ENCODE measurements around the gene PRR16. TPM values are rescaled to one million over a fixed set of nuclear protein-coding genes. Genes with fewer than 3 reads are reported as not detected.

PRR16 gene
- total RNA-seq, 1 donor from 2014 or later = 19.6 TPM

DNA sequence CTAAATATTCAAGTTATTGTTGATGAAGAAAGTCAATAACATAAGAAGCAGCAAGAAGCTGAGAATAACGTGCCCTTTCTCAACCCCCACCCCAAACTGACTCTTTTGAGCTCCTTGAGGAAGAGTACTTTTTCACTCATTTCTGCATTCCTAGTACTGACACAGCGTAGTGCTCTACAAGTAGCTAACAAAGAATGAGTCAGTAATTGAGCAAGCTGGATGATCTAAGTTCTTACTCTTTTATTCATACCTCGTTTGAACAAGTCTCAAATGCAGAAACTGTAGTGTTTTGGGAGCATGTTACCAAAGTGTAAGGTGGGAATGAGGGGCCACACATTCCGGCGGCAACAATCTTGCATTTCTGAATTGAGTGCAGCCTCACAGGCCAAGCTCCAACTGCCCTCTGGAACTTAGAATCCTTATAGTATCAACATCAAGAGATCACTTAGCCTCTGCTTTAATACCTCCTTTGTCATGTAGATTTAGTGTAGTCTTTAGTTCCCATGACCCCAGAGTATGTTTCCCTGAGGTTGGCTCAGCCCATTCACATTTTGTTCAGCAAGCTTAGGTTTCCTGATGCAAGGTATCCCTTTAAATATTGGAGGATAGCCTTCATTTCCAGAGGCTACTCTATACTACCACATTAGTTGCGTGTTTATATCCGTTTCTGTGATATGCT, 152.0 kb downstream of the PRR16 start:
- Histone ChIP-seq H3K4me3 (no peak overlapping the region), H3K27ac (no peak overlapping the region), H3K36me3 (no peaks in the 10 kb centered on the region), H3K27me3 (no peaks in the 10 kb centered on the region), H3K9me3 (no peaks in the 10 kb centered on the region), H3K4me1 (no peaks in the 10 kb centered on the region)
- intact Hi-C loops (cut with DNase I) = no loop called here
- no peak for DNase-seq (ENCODE audit: extremely low spot score in 2 of 2)
- TF ChIP-seq POLR2A (IDR thresholded peaks at IDR 0.05) (no peak), POLR2AphosphoS5 (IDR thresholded peaks at IDR 0.05; ENCODE audit: insufficient read depth in 1 of 2, low read depth in 1 of 2) (no peak)
- TF ChIP-seq, protein P1, sequence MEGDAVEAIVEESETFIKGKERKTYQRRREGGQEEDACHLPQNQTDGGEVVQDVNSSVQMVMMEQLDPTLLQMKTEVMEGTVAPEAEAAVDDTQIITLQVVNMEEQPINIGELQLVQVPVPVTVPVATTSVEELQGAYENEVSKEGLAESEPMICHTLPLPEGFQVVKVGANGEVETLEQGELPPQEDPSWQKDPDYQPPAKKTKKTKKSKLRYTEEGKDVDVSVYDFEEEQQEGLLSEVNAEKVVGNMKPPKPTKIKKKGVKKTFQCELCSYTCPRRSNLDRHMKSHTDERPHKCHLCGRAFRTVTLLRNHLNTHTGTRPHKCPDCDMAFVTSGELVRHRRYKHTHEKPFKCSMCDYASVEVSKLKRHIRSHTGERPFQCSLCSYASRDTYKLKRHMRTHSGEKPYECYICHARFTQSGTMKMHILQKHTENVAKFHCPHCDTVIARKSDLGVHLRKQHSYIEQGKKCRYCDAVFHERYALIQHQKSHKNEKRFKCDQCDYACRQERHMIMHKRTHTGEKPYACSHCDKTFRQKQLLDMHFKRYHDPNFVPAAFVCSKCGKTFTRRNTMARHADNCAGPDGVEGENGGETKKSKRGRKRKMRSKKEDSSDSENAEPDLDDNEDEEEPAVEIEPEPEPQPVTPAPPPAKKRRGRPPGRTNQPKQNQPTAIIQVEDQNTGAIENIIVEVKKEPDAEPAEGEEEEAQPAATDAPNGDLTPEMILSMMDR (IDR thresholded peaks at IDR 0.05) = no peak

DNA sequence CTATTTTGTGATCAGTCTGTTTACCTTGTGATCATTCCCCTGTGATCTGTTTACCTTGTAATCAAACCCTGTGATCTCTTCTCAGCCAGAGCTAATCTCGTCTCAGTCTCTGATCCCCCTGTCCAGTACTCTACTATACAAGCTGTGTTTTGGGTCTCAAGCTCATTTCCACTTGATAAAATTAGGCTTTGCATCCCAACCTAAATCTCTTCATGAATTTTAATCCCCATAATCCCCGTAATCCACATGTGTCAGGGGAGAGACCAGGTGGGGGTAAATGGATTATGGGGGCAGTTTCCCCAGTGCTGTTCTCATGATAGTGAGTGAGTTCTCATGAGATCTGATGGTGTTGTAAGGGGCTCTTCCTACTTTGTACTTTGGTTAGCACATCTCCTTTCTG, 157.2 kb downstream of the PRR16 start:
- no peak overlapping the region for H3K27ac ChIP-seq
- H3K9me3 ChIP-seq = no peaks in the 10 kb centered on the region
- intact Hi-C loops (cut with DNase I) = no loop called here
- H3K4me1 ChIP-seq = no peaks in the 10 kb centered on the region
- TF ChIP-seq POLR2A (IDR thresholded peaks at IDR 0.05) = no peak
- TF ChIP-seq, protein P1 (IDR thresholded peaks at IDR 0.05) = no peak
- no peak for TF ChIP-seq POLR2AphosphoS5 (IDR thresholded peaks at IDR 0.05; ENCODE audit: insufficient read depth in 1 of 2, low read depth in 1 of 2)
- no peaks in the 10 kb centered on the region for H3K36me3 ChIP-seq
- H3K4me3 ChIP-seq = no peak overlapping the region
- no peaks in the 10 kb centered on the region for H3K27me3 ChIP-seq
- DNase-seq (ENCODE audit: extremely low spot score in 2 of 2) = no peak

DNA sequence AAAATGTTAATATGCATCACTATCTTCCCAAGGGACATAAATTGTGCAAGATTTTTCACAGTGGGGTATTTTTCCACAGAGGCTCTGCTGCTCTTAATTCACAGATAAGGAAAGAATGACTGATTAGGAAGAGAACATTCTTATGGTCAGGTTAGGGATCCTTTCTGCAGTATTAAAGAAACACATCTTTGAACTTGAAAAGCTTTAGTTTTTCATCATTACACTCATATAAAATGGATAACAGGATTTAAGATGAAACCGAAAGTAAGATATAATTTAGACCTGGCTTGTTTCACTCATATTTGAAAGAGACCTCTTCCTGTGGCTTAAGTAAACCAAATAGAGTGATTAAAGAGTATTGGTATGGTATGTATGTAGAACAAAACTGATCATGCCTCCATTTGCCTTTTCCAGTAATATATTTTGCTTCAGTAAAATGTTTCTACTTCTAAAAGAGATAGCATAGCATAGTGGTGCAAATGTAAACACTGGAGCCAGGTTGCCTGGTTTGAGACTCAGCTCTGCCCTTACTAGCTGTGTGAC, 160.0 kb downstream of the PRR16 start:
- intact Hi-C loops (cut with DNase I) = no loop called here
- TF ChIP-seq, protein P1 (IDR thresholded peaks at IDR 0.05) = no peak
- TF ChIP-seq POLR2AphosphoS5 (IDR thresholded peaks at IDR 0.05; ENCODE audit: insufficient read depth in 1 of 2, low read depth in 1 of 2) (no peak), POLR2A (IDR thresholded peaks at IDR 0.05) (no peak)

DNA sequence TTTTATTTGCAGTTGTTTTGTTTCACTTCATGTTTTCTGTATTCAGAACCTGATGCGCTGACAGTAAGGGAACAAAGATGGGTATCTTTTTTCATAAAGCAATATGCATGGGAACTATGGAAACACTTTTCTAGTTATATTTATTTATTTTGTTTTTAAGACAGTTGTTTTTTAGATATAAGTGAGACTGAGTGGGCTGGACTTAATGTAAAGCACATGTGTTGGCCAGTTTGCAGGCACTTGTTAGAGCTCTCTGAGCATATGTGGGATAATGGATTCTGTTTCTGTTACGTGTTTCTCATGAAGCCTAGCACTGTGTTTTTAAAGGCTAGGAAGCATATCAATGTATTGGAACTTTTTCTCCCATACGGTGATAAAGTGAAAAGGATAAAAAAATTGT, 164.1 kb downstream of the PRR16 start:
- H3K27ac ChIP-seq = no peak overlapping the region
- no peaks in the 10 kb centered on the region for H3K4me1 ChIP-seq
- TF ChIP-seq, protein P1 (IDR thresholded peaks at IDR 0.05) = no peak
- TF ChIP-seq POLR2A (IDR thresholded peaks at IDR 0.05) (no peak), POLR2AphosphoS5 (IDR thresholded peaks at IDR 0.05; ENCODE audit: insufficient read depth in 1 of 2, low read depth in 1 of 2) (no peak)
- H3K9me3 ChIP-seq = no peaks in the 10 kb centered on the region
- DNase-seq (ENCODE audit: extremely low spot score in 2 of 2) = no peak
- H3K27me3 ChIP-seq = no peaks in the 10 kb centered on the region
- H3K4me3 ChIP-seq = no peak overlapping the region
- intact Hi-C loops (cut with DNase I) = no loop called here
- no peaks in the 10 kb centered on the region for H3K36me3 ChIP-seq

More for the DNA sequence above, 160.0 kb downstream of the PRR16 start:
- no peak for DNase-seq (ENCODE audit: extremely low spot score in 2 of 2)
- Histone ChIP-seq H3K9me3 (no peaks in the 10 kb centered on the region), H3K27me3 (no peaks in the 10 kb centered on the region), H3K4me1 (no peaks in the 10 kb centered on the region), H3K27ac (no peak overlapping the region), H3K36me3 (no peaks in the 10 kb centered on the region), H3K4me3 (no peak overlapping the region)

DNA sequence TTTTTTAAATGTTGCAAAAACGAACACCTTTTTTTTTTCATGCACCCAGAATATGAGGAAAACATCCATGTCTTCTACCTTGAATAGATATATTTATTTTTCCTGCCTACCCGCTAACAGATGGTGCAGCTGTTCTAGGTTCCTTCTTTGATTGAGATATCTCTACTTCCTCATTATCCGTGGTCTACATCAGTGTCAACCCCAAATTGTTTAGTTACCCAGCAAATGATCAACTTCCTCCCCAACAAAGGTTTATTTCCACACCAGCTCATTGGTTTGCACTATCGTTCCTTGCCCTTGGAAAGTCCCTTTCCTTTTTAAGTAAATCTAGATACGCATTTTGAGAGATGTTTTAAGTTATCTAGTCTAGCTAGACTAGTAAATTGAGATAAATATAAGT, 166.4 kb downstream of the PRR16 start:
- Histone ChIP-seq H3K9me3 (no peaks in the 10 kb centered on the region), H3K4me1 (no peaks in the 10 kb centered on the region), H3K36me3 (no peaks in the 10 kb centered on the region), H3K27ac (no peak overlapping the region), H3K27me3 (no peaks in the 10 kb centered on the region), H3K4me3 (no peak overlapping the region)
- DNase-seq (ENCODE audit: extremely low spot score in 2 of 2) = no peak
- intact Hi-C loops (cut with DNase I) = no loop called here
- TF ChIP-seq, protein P1 (IDR thresholded peaks at IDR 0.05) = no peak
- TF ChIP-seq POLR2AphosphoS5 (IDR thresholded peaks at IDR 0.05; ENCODE audit: insufficient read depth in 1 of 2, low read depth in 1 of 2) = no peak
- no peak for TF ChIP-seq POLR2A (IDR thresholded peaks at IDR 0.05)
